Measurements from ENCODE around the gene DYNLT1. TPM values are rescaled to one million over a fixed set of nuclear protein-coding genes. Genes with fewer than 3 reads are reported as not detected.
A peak's percentile ranks its signal among the peaks of the same experiment; 100 is the strongest.

DYNLT1 gene
- total and polyA plus RNA-seq, 2 of the 13 experiments (the other 11 are each of a cell fraction or from before 2014, with no cell fraction given) = 108 to 171 TPM

GRCh38 chr6:158644231-158645063 is at the start of gene DYNLT1 (continued):
- TF ChIP-seq PAXIP1 (CRISPR knock-in tag; conservative IDR thresholded peaks at IDR 0.05) = 0 out of 2 replicates have a peak, but pooled peaks have one; percentile 26
- peak; percentile 73; the same call in 1 of the 2 replicates for TF ChIP-seq ZNF710 (CRISPR knock-in tag; IDR thresholded peaks at IDR 0.05; ENCODE audit: borderline replicate concordance)
- no peak; the same call in 1 of the 2 replicates for TF ChIP-seq SIX1 (CRISPR knock-in tag; IDR thresholded peaks at IDR 0.05; ENCODE audit: borderline replicate concordance)
- no peak for TF ChIP-seq PPARG (CRISPR knock-in tag; conservative IDR thresholded peaks at IDR 0.05)
- TF ChIP-seq CCAR2 (optimal IDR thresholded peaks at IDR 0.05; ENCODE audit: low read depth, low read length) = no peak
- TF ChIP-seq ZNF296 (CRISPR knock-in tag; conservative IDR thresholded peaks at IDR 0.05) = no peak
- no peak for TF ChIP-seq GZF1 (CRISPR knock-in tag; IDR thresholded peaks at IDR 0.05)
- no peak for TF ChIP-seq BRCA1 (CRISPR knock-in tag; IDR thresholded peaks at IDR 0.05)
- peak; percentile 87 for TF ChIP-seq KDM3A (CRISPR knock-in tag; IDR thresholded peaks at IDR 0.05; ENCODE audit: low read depth)
- TF ChIP-seq NFE2L1 (CRISPR knock-in tag; IDR thresholded peaks at IDR 0.05; ENCODE audit: borderline replicate concordance) = no peak
- TF ChIP-seq KDM1A (CRISPR knock-in tag; IDR thresholded peaks at IDR 0.05) = no peak
- no peak for TF ChIP-seq FOXA1 (IDR thresholded peaks at IDR 0.05)
- TF ChIP-seq FOXA1 (CRISPR knock-in tag; IDR thresholded peaks at IDR 0.05) = no peak
- TF ChIP-seq ZNF644 (CRISPR knock-in tag; IDR thresholded peaks at IDR 0.05; ENCODE audit: low read depth) = no peak
- TF ChIP-seq ZNF749 (CRISPR knock-in tag; IDR thresholded peaks at IDR 0.05; ENCODE audit: borderline replicate concordance) = no peak; the same call in 1 of the 2 replicates
- TF ChIP-seq ZNF543 (CRISPR knock-in tag; IDR thresholded peaks at IDR 0.05) = peak; percentile 56; the same call in 1 of the 2 replicates
- TF ChIP-seq PHF20 (CRISPR knock-in tag; IDR thresholded peaks at IDR 0.05) = peak; percentile 71
- TF ChIP-seq GATAD2A (CRISPR knock-in tag; IDR thresholded peaks at IDR 0.05) = no peak; the same call in none of the 2 replicates
- no peak for TF ChIP-seq ZBTB44 (CRISPR knock-in tag; IDR thresholded peaks at IDR 0.05)
- 0 out of 2 replicates have a peak, but pooled peaks have one; percentile 23 for TF ChIP-seq FOXM1 (CRISPR knock-in tag; IDR thresholded peaks at IDR 0.05)
- no peak for TF ChIP-seq PAWR (CRISPR knock-in tag; IDR thresholded peaks at IDR 0.05; ENCODE audit: borderline replicate concordance)
- peak; percentile 80; the same call in 1 of the 2 replicates for TF ChIP-seq FOXK1 (CRISPR knock-in tag; IDR thresholded peaks at IDR 0.05; ENCODE audit: borderline replicate concordance, low read depth)
- TF ChIP-seq ZNF274 (CRISPR knock-in tag; IDR thresholded peaks at IDR 0.05) = peak; percentile 87; the same call in 1 of the 2 replicates
- TF ChIP-seq PHF5A (CRISPR knock-in tag; IDR thresholded peaks at IDR 0.05; ENCODE audit: low read depth, unreplicated experiment) = no peak
